ENCODE data around the gene PLEKHA6. TPM values are rescaled to one million over a fixed set of nuclear protein-coding genes. Genes with fewer than 3 reads are reported as not detected.

Gene PLEKHA6
- total RNA-seq, 1 donor from 2014 or later: 1.5 TPM

GRCh38 chr1:204192589-204193352 is 167.0 kb downstream of the PLEKHA6 start:
- DNase-seq (ENCODE audit: low read depth in 2 of 2): no peak

GRCh38 chr1:204192046-204192445 is 167.7 kb downstream of the PLEKHA6 start:
- no peak for DNase-seq (ENCODE audit: low read depth in 2 of 2)

GRCh38 chr1:204191456-204191855 is 168.3 kb downstream of the PLEKHA6 start:
- no peak for DNase-seq (ENCODE audit: low read depth in 2 of 2)

- DNase-seq (ENCODE audit: low read depth in 2 of 2): peak; percentile 67 to 73
Measured at GRCh38 chr1:204190212-204191211, 169.2 kb downstream of the PLEKHA6 start.

GRCh38 chr1:204188959-204189639 is 170.6 kb downstream of the PLEKHA6 start:
- no peak for DNase-seq (ENCODE audit: low read depth in 2 of 2)

GRCh38 chr1:204186597-204186996 is 173.1 kb downstream of the PLEKHA6 start:
- DNase-seq (ENCODE audit: low read depth in 2 of 2): no peak

GRCh38 chr1:204181116-204181515 is 178.6 kb downstream of the PLEKHA6 start:
- DNase-seq (ENCODE audit: low read depth in 2 of 2): no peak

- DNase-seq (ENCODE audit: low read depth in 2 of 2): no peak
Measured at GRCh38 chr1:204180133-204180532, 179.6 kb downstream of the PLEKHA6 start.

- no peak for DNase-seq (ENCODE audit: low read depth in 2 of 2)
Measured at GRCh38 chr1:204178487-204179281, 181.0 kb downstream of the PLEKHA6 start.

- DNase-seq (ENCODE audit: low read depth in 2 of 2): no peak
Measured at GRCh38 chr1:204177133-204177532, 182.6 kb downstream of the PLEKHA6 start.

GRCh38 chr1:204176049-204176448 is 183.7 kb downstream of the PLEKHA6 start:
- DNase-seq (ENCODE audit: low read depth in 2 of 2): no peak

GRCh38 chr1:204174958-204175357 is 184.8 kb downstream of the PLEKHA6 start:
- no peak for DNase-seq (ENCODE audit: low read depth in 2 of 2)

GRCh38 chr1:204172404-204173029 is 187.2 kb downstream of the PLEKHA6 start:
- DNase-seq (ENCODE audit: low read depth in 2 of 2): no peak

GRCh38 chr1:204171751-204172178 is 188.0 kb downstream of the PLEKHA6 start:
- DNase-seq (ENCODE audit: low read depth in 2 of 2): peak; percentile 81 to 90

- DNase-seq (ENCODE audit: low read depth in 2 of 2): no peak
Measured at GRCh38 chr1:204170494-204171155, 189.1 kb downstream of the PLEKHA6 start.

GRCh38 chr1:204169858-204170257 is 189.9 kb downstream of the PLEKHA6 start:
- no peak for DNase-seq (ENCODE audit: low read depth in 2 of 2)
